Measurements from ENCODE around the gene TFF3. TPM values are rescaled to one million over a fixed set of nuclear protein-coding genes. Genes with fewer than 3 reads are reported as not detected.
A peak's percentile ranks its signal among the peaks of the same experiment; 100 is the strongest.

The TFF3 gene
- total RNA-seq, 2 donors from 2014 or later, result 2,373 to 4,154 TPM

DNA sequence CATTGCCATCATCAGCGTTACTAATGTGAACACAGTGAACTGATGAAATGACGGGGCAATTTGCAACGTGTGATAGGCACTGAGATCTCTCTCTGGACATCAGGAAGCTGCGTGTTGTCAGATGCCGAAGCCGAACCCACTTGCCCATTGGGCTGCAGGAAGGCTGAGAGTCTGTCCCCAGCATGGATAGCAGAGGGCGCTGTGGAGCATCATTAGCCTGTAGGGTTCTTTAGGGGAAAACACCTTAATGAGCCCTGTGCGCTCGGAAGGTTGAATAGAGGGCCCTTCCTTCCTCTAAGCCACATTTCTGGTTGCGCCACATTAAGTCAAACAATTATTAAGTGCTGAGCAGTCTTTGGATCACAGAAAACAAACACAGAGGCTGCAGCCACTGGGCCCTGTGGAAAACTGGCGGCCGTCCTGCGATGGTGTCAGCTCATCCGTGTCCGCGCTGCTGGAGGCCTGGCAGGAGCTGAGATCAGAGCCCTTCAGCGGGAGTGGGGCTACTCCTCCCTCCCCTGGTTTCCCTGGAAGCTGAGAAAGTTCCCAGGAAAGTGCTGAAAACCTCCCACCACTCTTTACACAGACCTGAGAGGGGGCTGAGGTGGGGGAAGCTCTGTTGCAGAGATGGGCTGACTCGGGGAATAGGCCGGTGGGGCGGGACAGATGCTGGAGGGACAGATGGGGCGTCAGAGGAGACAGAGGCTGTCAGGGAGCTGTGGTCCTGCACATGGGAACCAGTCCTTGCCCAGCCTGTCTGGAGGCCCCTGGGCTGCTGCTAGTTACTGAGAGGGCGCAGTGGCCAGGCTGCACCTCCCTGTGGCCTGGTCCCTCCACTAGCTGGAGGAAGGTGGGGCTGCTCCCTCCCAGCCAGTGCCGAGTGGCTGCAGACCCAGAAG, 22.9 kb upstream of the TFF3 start:
- intact Hi-C loops (cut with DNase I), result no loop called here
- no peak overlapping the region for H3K27ac ChIP-seq
- peak; percentile 90 for DNase-seq
- TF ChIP-seq, protein P1, sequence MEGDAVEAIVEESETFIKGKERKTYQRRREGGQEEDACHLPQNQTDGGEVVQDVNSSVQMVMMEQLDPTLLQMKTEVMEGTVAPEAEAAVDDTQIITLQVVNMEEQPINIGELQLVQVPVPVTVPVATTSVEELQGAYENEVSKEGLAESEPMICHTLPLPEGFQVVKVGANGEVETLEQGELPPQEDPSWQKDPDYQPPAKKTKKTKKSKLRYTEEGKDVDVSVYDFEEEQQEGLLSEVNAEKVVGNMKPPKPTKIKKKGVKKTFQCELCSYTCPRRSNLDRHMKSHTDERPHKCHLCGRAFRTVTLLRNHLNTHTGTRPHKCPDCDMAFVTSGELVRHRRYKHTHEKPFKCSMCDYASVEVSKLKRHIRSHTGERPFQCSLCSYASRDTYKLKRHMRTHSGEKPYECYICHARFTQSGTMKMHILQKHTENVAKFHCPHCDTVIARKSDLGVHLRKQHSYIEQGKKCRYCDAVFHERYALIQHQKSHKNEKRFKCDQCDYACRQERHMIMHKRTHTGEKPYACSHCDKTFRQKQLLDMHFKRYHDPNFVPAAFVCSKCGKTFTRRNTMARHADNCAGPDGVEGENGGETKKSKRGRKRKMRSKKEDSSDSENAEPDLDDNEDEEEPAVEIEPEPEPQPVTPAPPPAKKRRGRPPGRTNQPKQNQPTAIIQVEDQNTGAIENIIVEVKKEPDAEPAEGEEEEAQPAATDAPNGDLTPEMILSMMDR (IDR thresholded peaks at IDR 0.05), result peak; percentile 66
- peak overlapping the region in 1 of 2 donors; percentile 19 for H3K9ac ChIP-seq (ENCODE audit: low read depth in 2 of 2, low read length in 2 of 2)
- peaks cover 3% of the 10 kb centered on the region for H3K27me3 ChIP-seq
- H3K4me1 ChIP-seq, result peaks cover 4% of the 10 kb centered on the region
- no peak overlapping the region for H3K4me3 ChIP-seq
- no peaks in the 10 kb centered on the region for H3K9me3 ChIP-seq
- no peaks in the 10 kb centered on the region for H3K36me3 ChIP-seq

DNA sequence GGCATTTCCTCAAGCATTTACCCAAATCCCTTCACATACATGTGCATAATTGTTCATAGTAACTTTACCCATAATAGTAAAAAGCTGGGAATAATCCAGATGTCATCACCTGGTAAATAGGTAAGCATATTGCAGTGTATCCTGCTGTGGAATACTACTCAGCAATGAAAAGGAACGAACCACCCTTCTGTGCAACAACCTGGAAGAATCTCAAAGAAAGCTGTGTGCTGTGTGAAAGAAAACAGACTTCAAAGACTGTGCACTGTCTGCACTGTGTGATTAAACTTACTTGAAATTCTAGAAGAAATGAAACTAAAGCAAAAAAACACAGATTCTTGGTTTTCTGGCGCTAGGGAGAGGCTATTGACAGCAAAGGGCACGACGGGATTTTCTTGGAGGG, 22.1 kb upstream of the TFF3 start:
- no peak overlapping the region for H3K9ac ChIP-seq (ENCODE audit: low read depth in 2 of 2, low read length in 2 of 2)
- DNase-seq, result no peak
- H3K4me3 ChIP-seq, result no peak overlapping the region
- intact Hi-C loops (cut with DNase I), result no loop called here
- peaks cover 5% of the 10 kb centered on the region for H3K4me1 ChIP-seq
- peaks cover 3% of the 10 kb centered on the region for H3K27me3 ChIP-seq
- TF ChIP-seq, protein P1 (IDR thresholded peaks at IDR 0.05), result no peak
- H3K27ac ChIP-seq, result no peak overlapping the region
- H3K36me3 ChIP-seq, result no peaks in the 10 kb centered on the region
- no peaks in the 10 kb centered on the region for H3K9me3 ChIP-seq

DNA sequence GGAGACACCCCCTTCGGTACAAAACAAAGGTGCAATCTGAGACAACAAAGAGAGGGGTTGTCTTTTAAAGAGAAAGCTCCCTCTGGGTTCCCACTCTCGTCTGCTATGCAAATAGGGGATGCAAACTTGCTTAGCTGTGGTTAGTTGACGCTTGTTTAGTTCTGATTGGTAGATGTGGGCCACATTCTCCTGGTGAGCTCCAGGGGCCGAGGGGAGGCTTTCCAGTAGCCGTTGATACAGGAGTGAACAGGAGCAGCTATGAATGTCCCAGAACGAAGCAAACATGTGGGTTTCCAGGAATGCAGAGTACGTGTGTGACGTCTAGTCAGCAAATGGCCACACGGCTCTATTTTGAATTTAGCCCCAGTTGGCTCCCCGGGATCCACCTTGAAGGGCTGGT, 20.8 kb upstream of the TFF3 start:
- Histone ChIP-seq H3K9ac (ENCODE audit: low read depth in 2 of 2, low read length in 2 of 2) (no peak overlapping the region), H3K27ac (no peak overlapping the region)
- DNase-seq, result peak; percentile 16

DNA sequence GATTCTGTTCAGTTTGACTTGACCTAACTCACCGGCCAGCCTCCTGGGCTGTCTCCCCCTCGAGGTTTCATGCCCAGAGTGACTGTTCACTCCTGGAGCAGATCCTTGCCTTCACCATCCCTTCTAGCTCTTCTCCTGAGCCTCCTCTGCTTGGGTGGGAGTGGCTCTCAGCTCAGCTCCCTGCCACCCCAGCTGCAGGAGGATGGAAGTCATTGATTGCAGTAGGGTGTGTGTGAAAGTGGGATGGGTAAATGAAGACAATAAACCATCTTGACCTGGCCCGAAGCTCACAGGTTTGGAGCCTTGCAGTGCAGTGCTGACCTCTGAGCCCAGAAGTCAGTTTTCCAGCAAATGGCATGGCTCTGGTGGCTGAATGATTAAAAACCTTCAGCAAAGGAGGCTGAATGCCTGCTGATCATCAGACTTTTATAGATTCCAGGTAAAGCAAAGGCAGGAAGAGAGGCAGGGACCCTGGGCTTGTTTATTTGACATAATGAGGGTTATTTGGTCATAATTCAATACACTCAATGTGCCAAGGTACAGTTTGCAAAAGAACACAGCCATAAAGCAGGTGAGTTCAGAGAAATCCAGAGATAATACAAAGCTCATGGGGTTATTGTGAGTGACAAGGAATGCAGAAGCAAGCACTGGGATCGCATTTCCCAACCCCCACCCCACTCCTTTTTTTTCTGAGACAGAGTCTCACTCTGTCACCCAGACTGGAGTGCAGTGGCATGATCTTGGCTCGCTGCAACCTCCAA, 17.5 kb upstream of the TFF3 start:
- H3K9ac ChIP-seq (ENCODE audit: low read depth in 2 of 2, low read length in 2 of 2), result peak overlapping the region in 1 of 2 donors; percentile 29
- TF ChIP-seq, protein P1 (IDR thresholded peaks at IDR 0.05), result no peak
- peaks cover 9% of the 10 kb centered on the region for H3K4me1 ChIP-seq
- no peaks in the 10 kb centered on the region for H3K36me3 ChIP-seq
- H3K27me3 ChIP-seq, result peaks cover 3% of the 10 kb centered on the region
- H3K27ac ChIP-seq, result peak overlapping the region; percentile 73
- H3K9me3 ChIP-seq, result no peaks in the 10 kb centered on the region
- peak; percentile 69 for DNase-seq
- no peak overlapping the region for H3K4me3 ChIP-seq
- intact Hi-C loops (cut with DNase I), result no loop called here

More for the DNA sequence above, 20.8 kb upstream of the TFF3 start:
- TF ChIP-seq, protein P1 (IDR thresholded peaks at IDR 0.05), result no peak
- H3K27me3 ChIP-seq, result peaks cover 3% of the 10 kb centered on the region
- intact Hi-C loops (cut with DNase I), result no loop called here
- no peaks in the 10 kb centered on the region for H3K9me3 ChIP-seq
- H3K4me3 ChIP-seq, result no peak overlapping the region
- peaks cover 10% of the 10 kb centered on the region for H3K4me1 ChIP-seq
- no peaks in the 10 kb centered on the region for H3K36me3 ChIP-seq

DNA sequence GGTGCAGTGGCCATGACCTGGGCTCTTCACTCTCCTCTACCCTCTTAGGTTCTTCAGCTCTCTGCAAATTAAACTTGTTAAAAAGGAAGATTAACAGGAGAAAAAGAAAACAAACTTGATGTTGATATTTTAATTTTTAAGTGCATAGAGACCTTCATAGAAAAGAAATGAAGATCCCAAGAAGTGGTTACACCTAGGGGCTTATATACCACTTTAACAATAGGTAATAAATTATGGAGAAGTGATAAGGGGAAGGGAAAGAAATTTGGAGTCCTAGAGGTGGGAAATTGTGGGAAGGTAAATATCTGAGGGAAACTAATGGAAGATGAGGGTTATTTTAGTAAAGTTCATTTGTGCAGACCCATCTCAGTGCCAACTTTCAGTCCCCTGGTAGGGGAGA, 16.5 kb upstream of the TFF3 start:
- peak overlapping the region; percentile 73 for H3K27ac ChIP-seq
- H3K4me1 ChIP-seq, result peaks cover 9% of the 10 kb centered on the region
- H3K27me3 ChIP-seq, result peaks cover 3% of the 10 kb centered on the region
- no peak for DNase-seq
- H3K36me3 ChIP-seq, result no peaks in the 10 kb centered on the region
- H3K4me3 ChIP-seq, result no peak overlapping the region
- intact Hi-C loops (cut with DNase I), result no loop called here
- no peak overlapping the region for H3K9ac ChIP-seq (ENCODE audit: low read depth in 2 of 2, low read length in 2 of 2)
- TF ChIP-seq, protein P1 (IDR thresholded peaks at IDR 0.05), result no peak
- H3K9me3 ChIP-seq, result no peaks in the 10 kb centered on the region
